ENCODE data around the gene COX7A2L. TPM values are rescaled to one million over a fixed set of nuclear protein-coding genes. Genes with fewer than 3 reads are reported as not detected.
"Not testable (repeated sequence)": the region's sequence is repeated elsewhere in the genome, so short reads cannot be mapped to it uniquely, and the experiment has no call there.

Gene COX7A2L
- total RNA-seq, 2 experiments from 2014 or later = 113 to 115 TPM

DNA sequence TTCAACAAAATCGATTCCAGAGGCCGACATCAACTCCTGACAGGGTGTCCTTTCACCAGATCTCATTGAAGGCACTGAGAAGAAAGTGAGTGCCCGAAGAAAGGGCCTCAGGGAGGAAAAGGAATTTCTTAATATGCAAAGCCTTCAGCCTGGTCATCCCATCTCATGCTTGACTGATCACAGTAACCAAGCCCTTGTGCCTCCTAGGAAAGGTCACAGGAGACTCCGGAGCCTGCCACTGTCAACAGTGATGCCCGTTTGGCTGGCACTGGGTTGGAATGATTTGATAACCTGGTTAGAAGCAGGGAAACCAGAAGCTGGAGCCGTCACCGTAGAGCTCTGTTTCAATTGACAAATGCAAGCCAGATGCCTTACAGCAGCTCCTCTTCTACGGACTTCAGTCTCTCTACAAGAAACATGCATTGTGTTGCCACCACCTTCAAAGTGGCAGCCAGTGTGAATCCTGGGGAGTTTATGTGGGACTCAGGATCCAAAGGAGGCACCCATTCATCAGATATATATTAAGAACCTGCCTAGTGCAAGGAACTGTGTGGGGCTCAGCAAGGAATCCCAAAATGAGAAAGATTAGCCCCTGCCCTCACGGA lies 24.6 kb downstream of the COX7A2L start:
- intact Hi-C loops (cut with micrococcal nuclease) = no loop called here
- H3K4me1 Mint-ChIP-seq (ENCODE audit: low read depth) = peaks cover 20% of the 10 kb centered on the region
- TF ChIP-seq CTCF (IDR thresholded peaks at IDR 0.05) = no peak
- POLR2A ChIA-PET = no interaction called here
- no peak overlapping the region for H3K4me3 Mint-ChIP-seq
- CTCF ChIA-PET = interaction anchor here (1.6 kb wide), 1 partner anchor 7 kb away, joined by 3 read pairs; no protein-coding TSS in a partner anchor
- peaks cover 8% of the 10 kb centered on the region for H3K9me3 Mint-ChIP-seq
- no peak overlapping the region for H3K27ac Mint-ChIP-seq
- no peaks in the 10 kb centered on the region for H3K27me3 Mint-ChIP-seq
- no peak for ATAC-seq
- no peak for DNase-seq
- peaks cover 74% of the 10 kb centered on the region for H3K36me3 Mint-ChIP-seq (ENCODE audit: low read depth)

DNA sequence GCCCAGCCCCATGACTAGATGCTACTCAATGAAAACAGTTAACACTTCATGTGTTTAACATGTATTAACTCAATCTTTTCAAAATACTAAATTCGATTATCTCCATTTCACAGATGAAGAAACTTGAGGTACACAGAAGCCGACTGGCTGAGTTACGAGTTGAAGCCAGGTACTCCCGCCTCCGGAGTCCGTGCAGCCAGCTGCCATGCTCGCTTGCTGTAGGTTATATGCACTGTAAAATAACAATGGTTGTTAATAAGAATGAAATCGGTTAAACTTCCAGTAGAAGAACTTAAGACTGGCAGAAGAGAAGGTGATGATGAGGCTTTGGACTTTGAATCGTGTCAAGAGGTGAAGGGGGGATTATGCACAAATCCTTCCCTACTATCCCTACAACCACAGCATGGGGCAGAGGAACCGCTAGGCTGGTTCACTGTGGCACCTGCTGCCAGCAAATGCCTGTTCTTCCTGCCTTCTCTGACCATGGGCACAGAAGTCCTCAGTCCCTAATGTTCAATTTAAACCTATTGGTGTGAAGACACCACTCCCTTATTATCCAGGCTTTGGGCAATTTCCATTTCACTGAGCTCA lies 25.4 kb downstream of the COX7A2L start:
- intact Hi-C loops (cut with micrococcal nuclease) = no loop called here
- Mint-ChIP-seq H3K9me3 (peaks cover 8% of the 10 kb centered on the region), H3K27me3 (no peaks in the 10 kb centered on the region), H3K36me3 (ENCODE audit: low read depth) (peaks cover 68% of the 10 kb centered on the region), H3K27ac (no peak overlapping the region), H3K4me1 (ENCODE audit: low read depth) (peaks cover 15% of the 10 kb centered on the region), H3K4me3 (no peak overlapping the region)
- DNase-seq (no peak), ATAC-seq (no peak)
- ChIA-PET POLR2A (no interaction called here), CTCF (interaction anchor here (1.6 kb wide), 1 partner anchor 8 kb away, joined by 3 read pairs; no protein-coding TSS in a partner anchor)
- no peak for TF ChIP-seq CTCF (IDR thresholded peaks at IDR 0.05)

DNA sequence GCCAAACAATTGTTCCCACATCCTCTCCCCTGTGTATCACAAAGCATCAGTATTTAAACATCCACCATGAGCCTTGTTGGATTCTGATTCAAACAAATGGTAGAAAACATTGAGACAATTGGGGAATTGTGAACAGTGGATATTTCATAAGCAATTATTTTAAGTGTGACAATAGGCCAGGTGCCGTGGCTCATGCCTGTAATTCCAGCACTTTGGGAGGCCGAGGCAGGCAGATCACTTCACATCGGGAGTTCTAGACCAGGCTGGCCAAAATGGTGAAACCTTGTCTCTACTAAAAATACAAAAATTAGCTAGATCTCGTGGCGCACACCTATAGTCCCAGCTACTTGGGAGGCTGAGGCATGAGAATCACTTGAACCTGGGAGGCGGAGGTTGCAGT lies 26.2 kb downstream of the COX7A2L start:
- ATAC-seq; H3K27me3 Mint-ChIP-seq; H3K4me3 Mint-ChIP-seq; intact Hi-C loops (cut with micrococcal nuclease); DNase-seq; H3K9me3 Mint-ChIP-seq; H3K27ac Mint-ChIP-seq: not testable (repeated sequence)
- ChIA-PET CTCF (interaction anchor here (1.6 kb wide), 1 partner anchor 8 kb away, joined by 3 read pairs; no protein-coding TSS in a partner anchor), POLR2A (interaction anchor here (1.4 kb wide), 1 partner anchor 12 kb away, joined by 3 read pairs; no protein-coding TSS in a partner anchor)
- Mint-ChIP-seq H3K36me3 (ENCODE audit: low read depth) (peaks cover 60% of the 10 kb centered on the region), H3K4me1 (ENCODE audit: low read depth) (peaks cover 11% of the 10 kb centered on the region)

GRCh38 chr2:42334220-42334619 lies 26.8 kb downstream of the COX7A2L start:
- intact Hi-C loops (cut with micrococcal nuclease) = no loop called here

DNA sequence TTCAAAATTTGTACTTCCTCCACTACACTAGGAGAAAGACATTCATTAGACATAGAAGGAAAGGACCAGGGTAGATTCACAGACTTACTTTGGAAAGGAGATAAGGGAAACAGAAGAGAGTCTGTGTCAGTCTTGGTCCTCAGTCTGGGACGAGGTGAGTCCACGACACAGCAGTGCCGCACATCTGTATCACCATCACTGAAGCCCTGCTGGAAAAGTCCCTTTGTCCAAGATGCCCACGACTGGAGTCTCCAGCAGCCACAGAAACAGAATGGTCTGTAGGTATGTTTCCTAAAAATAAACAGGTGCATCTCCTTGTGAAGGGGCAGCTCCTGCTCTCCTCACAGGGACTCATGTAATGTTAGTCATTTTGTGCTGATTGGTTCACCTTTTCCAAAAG lies 27.4 kb downstream of the COX7A2L start:
- Mint-ChIP-seq H3K9me3 (peaks cover 8% of the 10 kb centered on the region), H3K36me3 (ENCODE audit: low read depth) (peaks cover 52% of the 10 kb centered on the region), H3K27ac (no peak overlapping the region), H3K27me3 (no peaks in the 10 kb centered on the region), H3K4me1 (ENCODE audit: low read depth) (peaks cover 8% of the 10 kb centered on the region), H3K4me3 (no peak overlapping the region)
- ChIA-PET CTCF (interaction anchor here (1.9 kb wide), 1 partner anchor 10 kb away, joined by 4 read pairs; no protein-coding TSS in a partner anchor), POLR2A (interaction anchor here (1.4 kb wide), 1 partner anchor 11 kb away, joined by 3 read pairs; no protein-coding TSS in a partner anchor)
- no peak for TF ChIP-seq CTCF (IDR thresholded peaks at IDR 0.05)
- intact Hi-C loops (cut with micrococcal nuclease) = no loop called here
- ATAC-seq = no peak
- no peak for DNase-seq

More at GRCh38 chr2:42334220-42334619, 26.8 kb downstream of the COX7A2L start:
- Mint-ChIP-seq H3K4me1 (ENCODE audit: low read depth) (peaks cover 8% of the 10 kb centered on the region), H3K27me3 (no peaks in the 10 kb centered on the region), H3K4me3 (no peak overlapping the region), H3K27ac (no peak overlapping the region), H3K9me3 (peaks cover 8% of the 10 kb centered on the region), H3K36me3 (ENCODE audit: low read depth) (peaks cover 56% of the 10 kb centered on the region)
- TF ChIP-seq CTCF (IDR thresholded peaks at IDR 0.05) = no peak
- ATAC-seq (no peak), DNase-seq (no peak)
- ChIA-PET CTCF (interaction anchor here (1.9 kb wide), 1 partner anchor 10 kb away, joined by 4 read pairs; no protein-coding TSS in a partner anchor), POLR2A (interaction anchor here (1.4 kb wide), 1 partner anchor 12 kb away, joined by 3 read pairs; no protein-coding TSS in a partner anchor)

Measured in activated CD8-positive, alpha-beta T cell treated with anti-CD3 and anti-CD28 coated beads for 36 hours (primary cell).